HG03342 (cell line): ENCODE results near the gene SLC25A38.
"Not testable (repeated sequence)": the region's sequence is repeated elsewhere in the genome, so short reads cannot be mapped to it uniquely, and the experiment has no call there.

Experiments
- ATAC-seq: cut with Tn5 transposase; IDR thresholded peaks from one replicate; pipeline ENCODE4 v1.9.1; 2021; ENCODE audit warnings: mild to moderate bottlenecking, moderate library complexity; ENCODE audit not compliant: unreplicated experiment

The SLC25A38 gene

DNA sequence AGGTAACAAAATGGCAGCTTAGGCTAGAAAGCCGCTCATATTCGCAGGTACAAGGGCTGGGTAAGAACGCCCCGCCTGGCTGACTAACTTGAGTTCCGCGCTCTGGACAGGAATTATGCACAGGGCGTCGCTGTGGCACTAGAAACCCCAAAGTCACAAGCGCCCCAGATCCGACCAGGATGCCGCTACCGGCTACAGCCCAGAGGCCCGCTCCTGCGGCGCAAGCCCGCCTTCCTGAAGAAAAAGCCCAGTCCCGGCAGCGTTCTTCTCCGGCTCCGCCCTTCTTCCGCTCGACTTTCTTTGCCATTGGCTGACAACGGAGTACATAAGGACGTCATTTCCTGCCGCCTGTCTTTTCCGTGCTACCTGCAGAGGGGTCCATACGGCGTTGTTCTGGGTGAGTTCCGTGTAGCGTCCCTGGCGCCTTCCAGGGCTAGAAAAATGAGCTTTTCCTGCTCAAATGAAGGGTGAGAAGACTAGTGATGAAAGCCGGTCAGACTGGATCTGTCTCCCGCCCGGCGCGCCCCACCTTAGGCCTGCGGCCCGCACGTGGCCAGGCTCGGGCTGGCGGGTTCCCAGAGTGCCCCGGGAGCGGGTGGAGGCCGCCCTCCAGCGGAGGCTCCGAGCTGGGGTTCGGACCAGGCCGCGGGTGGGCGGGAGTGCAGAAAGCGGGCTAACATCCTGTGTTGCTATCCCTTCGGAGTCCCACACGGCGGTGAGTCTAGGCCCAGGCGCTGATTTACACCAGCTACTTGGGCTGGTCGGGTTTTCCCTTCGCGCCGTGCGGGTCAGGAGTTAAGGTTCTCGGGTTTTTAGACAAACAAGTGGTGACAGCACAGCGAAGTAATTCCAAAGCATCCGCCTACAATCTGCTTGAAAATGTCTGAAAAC, 23.4 kb downstream of the SLC25A38 start, which contains the start of gene RPSA:
Gene RPSA (plus strand): TSS at position 353 of the 891 bp plus-strand sequence. CDS start 934 bp downstream, outside the sequence.
- ATAC-seq: peak; percentile 94

DNA sequence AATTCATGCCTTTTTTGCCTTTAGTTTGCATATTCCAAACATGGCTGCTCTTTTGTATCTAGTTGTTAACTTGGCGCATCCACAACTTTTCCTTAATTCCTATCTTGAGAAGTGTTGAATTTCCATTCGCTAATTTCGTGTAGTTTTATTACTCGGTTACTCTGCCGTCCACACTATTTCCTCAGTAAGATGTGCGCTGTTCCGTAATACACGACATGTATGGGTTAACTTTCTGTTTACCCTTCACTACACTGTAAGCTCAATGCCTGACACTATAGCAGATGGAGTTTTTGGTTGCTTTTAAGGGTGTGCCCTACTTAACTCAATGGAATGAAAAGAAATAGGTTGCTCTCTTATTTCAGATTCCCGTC, 24.1 kb downstream of the SLC25A38 start:
- ATAC-seq: no peak

DNA sequence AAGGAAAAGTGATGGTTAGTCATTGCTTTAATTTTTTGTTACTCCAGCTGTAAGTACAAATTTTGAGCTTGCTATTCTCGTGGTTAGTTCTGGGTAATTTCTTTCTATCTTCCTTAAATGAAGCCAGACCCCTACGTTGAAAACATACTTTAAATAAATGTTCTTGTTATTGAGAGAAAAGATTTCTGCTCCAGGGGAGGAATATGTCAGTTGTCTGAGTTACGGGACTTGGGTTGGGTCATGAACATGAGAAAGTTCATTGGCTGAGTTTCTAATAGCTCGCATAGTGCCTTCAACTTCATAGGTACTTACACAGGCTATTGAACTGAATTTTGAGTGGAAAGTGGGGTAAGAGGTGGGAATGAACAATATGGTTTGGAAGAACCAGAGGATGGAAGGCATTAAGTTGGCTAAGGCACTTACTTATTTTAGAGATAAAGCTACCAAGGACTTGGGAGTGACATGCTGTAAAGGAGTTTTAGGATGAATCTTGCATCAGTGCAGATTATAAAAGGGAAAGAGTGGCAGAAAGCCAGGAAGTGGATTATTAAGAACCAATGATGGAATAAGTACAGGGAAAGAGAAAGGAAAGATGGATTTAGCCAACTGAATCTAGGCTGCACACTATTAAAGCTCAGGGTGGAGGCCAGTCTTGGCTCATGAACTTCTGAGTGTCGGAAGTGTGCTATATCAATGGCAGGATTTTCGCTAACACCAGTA, 24.8 kb downstream of the SLC25A38 start:
- ATAC-seq: no peak

DNA sequence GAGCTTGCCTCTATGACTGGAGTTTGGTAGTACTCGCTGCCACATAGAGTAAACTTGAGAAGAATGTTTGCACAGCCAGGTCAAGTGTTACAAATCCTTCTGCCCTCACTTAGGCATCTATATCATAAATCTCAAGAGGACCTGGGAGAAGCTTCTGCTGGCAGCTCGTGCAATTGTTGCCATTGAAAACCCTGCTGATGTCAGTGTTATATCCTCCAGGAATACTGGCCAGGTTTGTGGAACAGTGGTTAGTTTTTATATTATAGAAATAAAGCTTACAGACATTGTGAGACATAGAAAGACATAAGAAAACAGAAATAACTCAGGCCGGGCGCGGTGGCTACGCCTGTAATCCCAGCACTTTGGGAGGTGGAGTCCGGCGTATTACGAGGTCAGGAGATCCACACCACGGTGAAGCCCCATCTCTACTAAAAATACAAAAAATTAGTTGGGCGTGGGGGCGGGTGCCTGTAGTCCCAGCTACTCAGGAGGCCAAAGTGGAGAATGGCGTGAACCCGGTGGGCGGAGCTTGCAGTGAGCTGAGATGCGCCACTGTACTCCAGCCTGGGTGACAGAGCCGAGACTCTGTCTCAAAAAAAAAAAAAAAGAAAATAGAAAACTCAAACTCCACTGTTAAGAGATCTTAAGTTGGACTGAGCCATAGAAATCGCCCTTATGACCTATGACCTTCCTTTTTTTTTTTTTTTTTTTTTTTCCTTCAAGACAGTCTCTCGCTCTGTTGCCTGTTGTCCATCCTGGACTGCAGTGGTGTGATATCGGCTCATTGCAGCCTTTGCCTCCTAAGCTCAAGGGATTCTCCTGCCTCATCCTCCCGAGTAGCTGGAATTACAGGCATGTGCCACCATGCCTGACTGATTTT, 25.6 kb downstream of the SLC25A38 start:
- ATAC-seq: no peak

DNA sequence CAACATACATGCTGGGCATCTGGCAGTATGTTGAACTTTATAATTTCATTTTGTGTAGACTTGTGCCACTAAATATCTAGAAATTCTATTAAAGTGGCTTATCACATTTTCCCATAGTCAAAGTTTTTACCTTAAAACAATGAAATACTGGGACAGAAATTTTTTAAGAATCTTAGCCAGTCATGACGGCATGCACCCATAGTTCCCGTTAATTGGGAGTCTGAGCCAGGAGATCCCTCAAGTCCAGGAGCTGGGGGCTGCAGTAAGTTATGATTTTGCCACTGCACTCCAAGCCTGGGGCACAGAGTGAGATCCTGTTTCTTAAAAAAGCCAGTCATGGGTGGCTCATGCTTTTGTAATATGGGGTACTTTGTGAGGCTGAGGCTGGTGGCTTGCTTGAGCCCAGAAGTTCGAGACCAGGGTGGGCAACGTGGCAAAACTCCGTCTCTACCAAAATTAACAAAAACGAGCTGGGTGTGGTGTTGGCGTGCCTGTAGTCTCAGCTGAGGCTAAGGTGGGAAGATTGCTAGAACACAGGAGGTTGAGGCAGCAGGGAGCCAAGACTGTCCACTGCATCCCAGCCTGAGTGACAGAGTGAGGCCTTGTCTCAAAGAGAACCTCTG, 26.5 kb downstream of the SLC25A38 start:
- no peak for ATAC-seq

DNA sequence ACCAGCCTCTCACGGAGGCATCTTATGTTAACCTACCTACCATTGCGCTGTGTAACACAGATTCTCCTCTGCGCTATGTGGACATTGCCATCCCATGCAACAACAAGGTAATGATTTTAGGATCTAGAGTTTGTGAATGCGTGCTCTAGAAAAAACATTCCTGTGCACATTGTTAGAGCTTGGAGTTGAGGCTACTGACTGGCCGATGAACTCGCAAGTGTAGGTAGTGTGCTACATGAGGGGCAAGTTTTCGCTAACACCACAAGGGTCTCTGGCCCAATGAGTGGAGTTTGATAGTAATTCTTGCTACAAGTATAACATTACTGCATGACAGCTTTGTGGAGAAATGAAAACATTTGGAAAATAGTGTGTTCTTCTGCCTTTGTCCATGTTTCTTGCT, 27.7 kb downstream of the SLC25A38 start:
- no peak for ATAC-seq

DNA sequence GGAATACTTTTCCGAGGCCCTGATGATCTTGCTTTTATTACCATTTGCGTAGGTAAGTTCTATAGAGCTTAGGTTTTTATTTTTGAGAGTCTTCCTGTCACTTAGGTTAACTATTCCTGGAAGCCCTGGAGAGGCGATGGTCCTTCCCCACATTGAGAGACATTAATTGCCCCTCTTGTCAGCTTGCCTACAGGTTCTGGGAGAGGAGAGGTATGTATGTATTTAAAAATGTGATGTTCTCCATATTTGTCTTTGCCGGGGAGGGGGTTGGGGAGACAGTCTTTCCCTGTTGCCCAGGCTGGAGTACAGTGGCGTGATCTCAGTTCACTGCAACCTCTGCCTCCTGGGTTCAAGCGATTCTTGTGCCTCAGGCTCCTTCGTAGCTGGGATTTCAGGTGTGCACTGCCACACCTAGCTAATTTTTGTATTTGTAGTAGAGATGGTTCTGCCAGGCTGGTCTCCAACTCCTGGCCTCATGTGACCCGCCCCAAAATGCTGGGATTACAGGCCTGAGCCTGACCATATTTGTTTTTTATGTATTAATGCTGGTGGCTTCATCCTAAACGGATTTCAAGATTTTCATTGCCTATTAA, 29.6 kb downstream of the SLC25A38 start:
- no peak for ATAC-seq

DNA sequence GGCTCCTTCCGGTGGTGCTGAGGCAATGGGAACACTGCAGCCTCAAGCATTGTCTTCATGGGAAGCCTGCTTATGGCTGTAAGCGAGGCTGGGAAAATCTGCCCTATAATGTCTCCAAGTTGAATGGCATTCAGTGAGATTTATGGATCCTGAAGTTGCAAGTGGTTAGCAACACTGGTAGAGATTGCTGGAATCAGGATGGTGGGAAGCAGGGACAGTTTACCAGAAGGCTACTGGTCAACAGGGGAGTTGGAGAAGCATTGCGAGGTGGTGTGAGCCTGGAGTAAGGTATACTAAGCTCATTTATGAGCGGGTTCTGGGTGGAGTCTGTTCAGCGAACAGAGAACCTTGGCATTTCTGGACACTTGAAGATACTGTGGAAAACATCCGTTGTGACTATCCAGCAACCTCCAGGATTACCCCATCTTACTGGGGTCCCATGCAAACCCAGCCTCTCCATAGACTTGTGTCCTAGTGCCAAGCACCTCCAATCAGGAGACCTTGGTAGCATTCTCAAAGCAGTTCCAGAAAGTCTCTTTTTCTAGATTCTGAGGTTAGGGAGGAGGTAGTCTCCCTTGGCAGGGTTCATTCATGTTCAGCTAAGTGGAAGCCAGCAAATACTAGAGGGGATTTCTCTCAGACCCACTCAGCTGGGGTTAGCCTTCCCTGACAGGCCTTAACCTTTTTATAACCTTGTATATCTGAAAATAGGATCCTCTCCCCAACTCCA, 30.7 kb downstream of the SLC25A38 start:
- ATAC-seq: no peak

DNA sequence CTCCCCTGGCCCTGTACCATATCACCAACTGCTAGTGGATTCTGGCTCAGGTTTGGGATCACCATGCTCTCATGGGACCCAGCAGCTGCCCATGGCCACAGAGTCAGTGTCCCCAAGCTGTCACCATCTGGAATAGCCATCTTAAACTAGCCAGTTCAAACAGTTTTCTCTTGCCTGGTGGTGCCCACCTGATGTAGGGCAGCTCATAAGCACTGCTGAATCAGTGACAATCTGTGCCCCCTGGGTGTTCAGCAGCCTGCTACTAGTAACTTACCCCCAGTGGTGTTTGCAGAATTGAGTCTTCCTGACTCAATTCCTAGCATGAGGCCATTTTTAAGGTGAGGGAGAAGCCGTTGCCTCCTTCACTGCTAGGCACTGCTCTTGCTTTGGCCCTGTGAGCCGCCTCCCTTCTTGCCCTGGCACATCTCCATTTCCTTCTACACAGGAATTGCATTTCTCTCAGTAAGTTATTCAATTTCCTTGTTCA, 31.3 kb downstream of the SLC25A38 start:
- no peak for ATAC-seq

DNA sequence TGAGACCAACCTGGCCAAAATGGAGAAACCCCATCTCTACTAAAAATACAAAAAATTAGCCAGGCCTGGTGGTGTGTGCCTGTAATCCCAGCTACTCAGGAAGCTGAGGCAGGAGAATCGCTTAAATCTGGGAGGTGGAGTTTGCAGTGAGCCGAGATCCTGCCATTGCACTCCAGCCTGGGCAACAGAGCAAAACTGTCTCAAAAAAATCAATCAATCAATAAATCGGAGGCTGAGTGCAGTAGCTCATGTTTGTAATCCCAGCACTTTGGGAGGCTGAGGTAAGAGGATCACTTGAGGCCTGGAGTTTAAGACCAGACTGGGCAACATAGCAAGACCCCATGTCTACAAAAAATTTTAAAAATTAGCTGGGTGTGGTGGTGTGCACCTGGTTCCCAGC, 32.1 kb downstream of the SLC25A38 start:
- not testable (repeated sequence) for ATAC-seq

DNA sequence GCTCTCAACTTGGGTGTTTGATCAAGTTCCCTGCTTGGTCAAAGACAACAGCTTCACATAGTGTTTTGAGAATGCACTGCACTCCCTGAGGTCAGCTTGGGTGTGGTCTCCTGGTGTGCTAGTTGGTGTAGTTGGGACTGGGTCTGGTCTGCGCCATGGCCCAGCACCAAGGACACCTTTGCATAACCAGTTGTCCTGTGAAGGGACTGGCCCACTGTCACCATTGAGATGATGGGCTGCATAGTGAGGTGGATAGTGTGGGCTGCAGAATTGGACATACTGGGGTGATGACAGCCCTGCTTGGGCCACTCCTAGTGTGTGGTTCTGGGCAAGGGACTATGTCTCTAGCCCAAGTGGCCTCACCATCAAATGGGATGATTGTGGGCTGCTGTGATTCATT, 32.8 kb downstream of the SLC25A38 start:
- ATAC-seq: no peak

DNA sequence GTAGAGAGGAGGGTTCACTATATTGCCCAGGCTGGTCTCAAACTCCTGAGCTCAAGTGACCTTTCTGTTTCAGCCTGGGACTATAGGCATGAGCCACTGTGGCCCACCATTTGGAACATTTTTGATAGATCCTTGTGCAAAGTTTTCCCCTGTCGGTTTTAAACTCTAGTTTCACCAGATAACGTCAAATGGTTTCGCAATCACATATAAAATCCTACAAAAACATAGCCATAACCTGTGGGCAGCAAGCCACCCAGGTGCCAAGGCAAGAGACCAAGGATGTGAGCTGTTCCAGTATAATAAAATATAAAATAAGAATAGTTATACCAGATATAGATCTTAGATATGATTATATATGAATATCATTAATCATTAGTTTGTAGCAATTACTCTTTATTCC, 33.8 kb downstream of the SLC25A38 start:
- not testable (repeated sequence) for ATAC-seq

DNA sequence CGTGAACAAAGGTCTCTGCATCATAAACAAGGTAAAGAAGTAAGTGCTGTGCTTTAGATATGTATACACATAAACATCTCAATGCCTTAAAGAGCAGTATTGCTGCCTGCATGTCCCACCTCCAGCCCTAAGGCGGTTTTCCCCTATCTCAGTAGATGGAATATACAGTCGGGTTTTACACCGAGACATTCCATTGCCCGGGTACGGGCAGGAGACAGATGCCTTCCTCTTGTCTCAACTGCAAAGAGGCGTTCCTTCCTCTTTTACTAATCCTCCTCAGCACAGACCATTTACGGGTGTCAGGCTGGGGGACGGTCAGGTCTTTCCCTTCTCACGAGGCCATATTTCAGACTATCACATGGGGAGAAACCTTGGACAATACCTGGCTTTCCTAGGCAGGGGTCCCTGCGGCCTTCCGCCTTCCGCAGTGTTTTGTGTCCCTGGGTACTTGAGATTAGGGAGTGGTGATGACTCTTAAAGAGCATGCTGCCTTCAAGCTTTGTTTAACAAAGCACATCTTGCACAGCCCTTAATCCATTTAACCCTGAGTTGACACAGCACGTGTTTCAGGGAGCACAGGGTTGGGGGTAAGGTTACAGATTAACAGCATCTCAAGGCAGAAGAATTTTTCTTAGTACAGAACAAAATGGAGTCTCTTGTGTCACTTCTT, 35.5 kb downstream of the SLC25A38 start:
- not testable (repeated sequence) for ATAC-seq

DNA sequence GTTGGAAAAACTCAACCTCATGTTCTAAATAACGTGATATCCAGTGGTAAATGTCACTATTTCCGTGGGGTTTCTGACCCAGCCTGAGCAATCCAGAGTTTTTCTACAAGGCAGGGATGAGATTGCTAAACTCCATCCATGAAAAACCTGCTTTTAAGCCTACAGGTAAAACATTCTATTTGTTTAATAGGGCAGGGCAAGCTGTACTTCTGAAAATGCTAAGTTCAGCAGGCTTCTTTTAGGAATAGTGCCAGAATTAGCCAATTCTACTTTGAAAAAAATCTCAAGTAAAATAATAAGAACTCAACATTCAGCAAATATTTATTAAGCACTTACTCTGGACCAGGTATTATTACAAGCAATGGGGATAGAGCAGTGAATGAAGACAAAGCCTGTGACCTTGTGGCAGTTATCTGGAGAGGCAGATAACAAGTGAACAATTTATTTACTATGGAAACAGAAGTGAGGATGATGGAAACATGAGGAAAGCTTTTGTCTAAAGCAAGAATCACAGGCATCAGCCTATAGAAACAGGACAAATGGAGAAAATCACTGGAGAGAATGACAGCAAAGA, 36.7 kb downstream of the SLC25A38 start:
- no peak for ATAC-seq

DNA sequence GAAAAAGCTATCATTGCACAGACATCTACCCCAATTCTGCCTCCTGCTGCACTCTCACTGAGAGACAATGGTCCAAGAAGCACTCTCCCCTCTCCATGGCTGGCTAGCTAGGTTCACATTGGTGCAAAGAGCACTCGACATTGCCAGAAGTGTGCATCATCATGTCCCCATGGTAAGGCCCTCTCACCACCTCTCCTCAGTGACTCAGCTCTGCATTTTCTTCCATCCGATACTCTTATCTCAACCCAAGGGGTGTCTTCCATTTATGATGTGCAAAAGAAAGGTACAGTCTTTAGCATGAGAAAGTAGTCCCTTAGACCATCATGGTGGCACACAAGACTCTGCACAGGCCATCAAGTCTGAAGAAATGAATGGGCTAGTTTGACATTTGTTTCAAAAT, 37.4 kb downstream of the SLC25A38 start:
- no peak for ATAC-seq

DNA sequence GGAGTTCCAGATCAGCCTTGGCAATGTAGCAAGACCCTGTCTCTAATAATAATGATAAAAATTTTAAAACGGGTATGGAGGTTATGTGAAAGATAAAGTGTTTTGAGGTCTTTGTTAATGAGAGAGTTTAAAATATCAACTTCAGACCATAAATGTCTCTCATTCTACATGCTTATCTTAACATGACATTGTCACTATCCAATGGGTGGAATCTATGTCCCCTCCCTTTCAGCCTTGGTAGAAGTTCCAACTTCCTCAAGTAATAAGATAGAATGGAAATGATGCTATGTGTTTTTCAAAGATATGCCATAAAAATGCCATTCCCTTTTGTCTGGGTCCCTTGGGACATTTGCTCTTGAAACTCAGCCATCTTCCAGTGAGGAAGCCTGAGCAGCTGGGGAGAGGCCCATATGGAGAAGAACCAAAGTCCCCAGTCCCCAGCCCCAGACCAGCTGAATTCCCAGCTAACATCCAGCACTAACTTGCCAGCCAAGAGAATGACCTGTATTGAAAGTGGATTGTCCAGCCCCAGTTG, 40.3 kb downstream of the SLC25A38 start:
- ATAC-seq: no peak

DNA sequence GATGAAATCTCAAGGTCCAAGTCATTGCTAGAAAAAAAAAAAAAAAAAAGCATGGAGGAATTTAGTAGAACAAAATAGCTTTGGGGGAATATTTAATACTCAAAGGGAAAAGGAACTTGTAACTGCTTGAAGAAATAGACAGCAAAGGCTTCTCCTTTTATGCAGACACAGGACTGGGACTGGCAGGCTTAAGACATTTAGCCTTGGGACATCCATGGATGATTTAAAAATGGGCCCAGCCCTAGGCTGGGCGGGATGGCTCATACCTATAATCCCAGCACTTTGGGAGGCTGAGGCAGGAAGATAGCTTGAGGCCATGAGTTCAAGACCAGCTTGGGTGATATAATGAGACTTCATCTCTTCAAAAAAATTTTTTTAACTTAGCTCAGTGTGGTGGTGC, 43.1 kb downstream of the SLC25A38 start:
- no peak for ATAC-seq

DNA sequence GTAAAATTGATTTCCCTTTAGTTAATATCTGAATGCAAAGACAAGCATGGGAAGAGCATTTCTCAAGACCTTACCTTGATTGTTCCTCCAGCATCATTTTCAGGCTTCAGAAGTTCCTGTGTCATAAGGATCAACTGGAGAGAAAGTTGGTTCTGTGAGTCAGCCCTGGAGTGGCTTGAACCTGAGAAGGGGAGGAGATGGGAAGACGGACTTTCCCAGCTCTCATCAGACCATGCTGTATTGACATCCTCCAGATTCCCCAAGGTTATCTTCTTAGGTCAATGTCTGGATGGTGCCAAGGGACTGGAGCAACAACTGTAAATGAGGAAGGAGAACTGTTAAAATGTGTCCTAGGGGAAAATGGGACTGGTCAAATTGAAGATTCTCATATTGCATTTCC, 44.3 kb downstream of the SLC25A38 start:
- no peak for ATAC-seq
